HEK293T (cell line): ENCODE measurements around the gene SLC9A2.
A peak's percentile ranks its signal among the peaks of the same experiment; 100 is the strongest.

Experiments used
- CTCF ChIA-PET: fragments of 350-600 bp; formaldehyde crosslinking; extraction: SDS; loops from one replicate; lab custom pipeline; 2021; ENCODE audit warnings: antibody characterized with exemption, inconsistent platforms; lab: Yijun Ruan, JAX
- POLR2A ChIA-PET: fragments of 350-600 bp; formaldehyde crosslinking; extraction: SDS; loops from one replicate; lab custom pipeline; 2020; ENCODE audit warnings: antibody characterized with exemption, inconsistent platforms; lab: Yijun Ruan, JAX
- DNase-seq: peaks from one replicate; pipeline ENCODE4 v3.0.0; 2012; ENCODE audit warnings: mixed read lengths; ENCODE audit errors: extremely low spot score
- ARNT ChIP-seq: fragments of 450-650 bp; IDR thresholded peaks from 2 replicates; pipeline ENCODE4 v1.6.1; 2017; ENCODE audit warnings: mild to moderate bottlenecking
- BHLHE40 ChIP-seq: fragments of 450-650 bp; IDR thresholded peaks from 2 replicates; pipeline ENCODE4 v1.6.1; 2016; ENCODE audit warnings: mild to moderate bottlenecking, moderate library complexity, borderline replicate concordance
- CTBP1 ChIP-seq: fragments of 450-650 bp; IDR thresholded peaks from 2 replicates; pipeline ENCODE4 v1.6.1; 2016; ENCODE audit warnings: borderline replicate concordance
- ELF4 ChIP-seq: fragments of 450-650 bp; IDR thresholded peaks from 2 replicates; pipeline ENCODE4 v1.6.1; 2017; ENCODE audit warnings: antibody characterized with exemption
- FOXA1 ChIP-seq: fragments of 450-650 bp; IDR thresholded peaks from 2 replicates; pipeline ENCODE4 v1.6.1; 2016; ENCODE audit warnings: mild to moderate bottlenecking
- FOXK2 ChIP-seq: fragments of 450-650 bp; IDR thresholded peaks from 2 replicates; pipeline ENCODE4 v1.6.1; 2016; ENCODE audit warnings: mild to moderate bottlenecking
- FOXM1 ChIP-seq: fragments of 450-650 bp; IDR thresholded peaks from 2 replicates; pipeline ENCODE4 v1.6.1; 2017; ENCODE audit warnings: mild to moderate bottlenecking, borderline replicate concordance
- HDGF ChIP-seq: fragments of 450-650 bp; IDR thresholded peaks from 2 replicates; pipeline ENCODE4 v1.6.1; 2017; ENCODE audit warnings: antibody characterized with exemption, borderline replicate concordance
- L3MBTL2 ChIP-seq: fragments of 450-650 bp; conservative IDR thresholded peaks from 2 replicates; pipeline ENCODE4 v1.6.1; 2016; ENCODE audit warnings: mild to moderate bottlenecking
- LEF1 ChIP-seq: fragments of 450-650 bp; IDR thresholded peaks from 2 replicates; pipeline ENCODE4 v1.6.1; 2017; ENCODE audit warnings: mild to moderate bottlenecking, borderline replicate concordance
- NFRKB ChIP-seq: fragments of 450-650 bp; IDR thresholded peaks from 2 replicates; pipeline ENCODE4 v1.6.1; 2016; ENCODE audit warnings: mild to moderate bottlenecking, moderate library complexity
- SP1 ChIP-seq: fragments of 450-650 bp; IDR thresholded peaks from 2 replicates; pipeline ENCODE4 v1.6.1; 2017
- SUZ12 ChIP-seq: fragments of 450-650 bp; IDR thresholded peaks from 2 replicates; pipeline ENCODE4 v1.6.1; 2016; ENCODE audit warnings: mild to moderate bottlenecking
- TARDBP ChIP-seq: fragments of 450-650 bp; IDR thresholded peaks from 2 replicates; pipeline ENCODE4 v1.6.1; 2016
- ZNF384 ChIP-seq: fragments of 450-650 bp; IDR thresholded peaks from 2 replicates; pipeline ENCODE4 v1.6.1; 2016
- TF ChIP-seq, protein P1 (sequence below): fragments of 450-650 bp; IDR thresholded peaks from 2 replicates; pipeline ENCODE4 v1.6.1; 2016

The SLC9A2 gene

DNA sequence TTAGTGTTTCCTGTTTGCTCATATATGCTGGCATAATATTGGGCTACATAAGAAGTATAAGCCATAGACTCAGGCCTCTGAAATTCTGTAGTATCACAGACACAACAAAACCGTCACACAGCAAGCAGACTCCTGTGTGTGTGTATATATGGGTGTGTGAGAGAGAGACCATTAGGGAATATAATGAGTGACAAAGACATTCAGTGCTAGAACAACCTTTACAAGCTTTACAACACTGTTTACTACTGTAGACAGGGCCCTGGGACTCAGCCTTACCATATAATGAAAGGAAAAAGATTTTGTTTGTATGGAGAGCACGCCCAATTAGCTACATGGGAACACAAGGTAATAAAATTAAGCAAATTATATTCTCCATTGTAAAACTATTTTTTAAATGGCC, 77.1 kb downstream of the SLC9A2 start:
- TF ChIP-seq HDGF (no peak), SUZ12 (no peak), L3MBTL2 (no peak), TARDBP (no peak), BHLHE40 (no peak), FOXA1 (no peak), CTBP1 (no peak), NFRKB (no peak), SP1 (no peak), ELF4 (no peak), ARNT (no peak), FOXK2 (no peak), ZNF384 (no peak), FOXM1 (no peak), LEF1 (no peak)
- TF ChIP-seq, protein P1, sequence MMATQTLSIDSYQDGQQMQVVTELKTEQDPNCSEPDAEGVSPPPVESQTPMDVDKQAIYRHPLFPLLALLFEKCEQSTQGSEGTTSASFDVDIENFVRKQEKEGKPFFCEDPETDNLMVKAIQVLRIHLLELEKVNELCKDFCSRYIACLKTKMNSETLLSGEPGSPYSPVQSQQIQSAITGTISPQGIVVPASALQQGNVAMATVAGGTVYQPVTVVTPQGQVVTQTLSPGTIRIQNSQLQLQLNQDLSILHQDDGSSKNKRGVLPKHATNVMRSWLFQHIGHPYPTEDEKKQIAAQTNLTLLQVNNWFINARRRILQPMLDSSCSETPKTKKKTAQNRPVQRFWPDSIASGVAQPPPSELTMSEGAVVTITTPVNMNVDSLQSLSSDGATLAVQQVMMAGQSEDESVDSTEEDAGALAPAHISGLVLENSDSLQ = no peak
- no peak for DNase-seq
- POLR2A ChIA-PET = no interaction called here
- CTCF ChIA-PET = interaction anchor here (0.6 kb wide), 1 partner anchor 1929 kb away, joined by 5 read pairs; no protein-coding TSS in a partner anchor

DNA sequence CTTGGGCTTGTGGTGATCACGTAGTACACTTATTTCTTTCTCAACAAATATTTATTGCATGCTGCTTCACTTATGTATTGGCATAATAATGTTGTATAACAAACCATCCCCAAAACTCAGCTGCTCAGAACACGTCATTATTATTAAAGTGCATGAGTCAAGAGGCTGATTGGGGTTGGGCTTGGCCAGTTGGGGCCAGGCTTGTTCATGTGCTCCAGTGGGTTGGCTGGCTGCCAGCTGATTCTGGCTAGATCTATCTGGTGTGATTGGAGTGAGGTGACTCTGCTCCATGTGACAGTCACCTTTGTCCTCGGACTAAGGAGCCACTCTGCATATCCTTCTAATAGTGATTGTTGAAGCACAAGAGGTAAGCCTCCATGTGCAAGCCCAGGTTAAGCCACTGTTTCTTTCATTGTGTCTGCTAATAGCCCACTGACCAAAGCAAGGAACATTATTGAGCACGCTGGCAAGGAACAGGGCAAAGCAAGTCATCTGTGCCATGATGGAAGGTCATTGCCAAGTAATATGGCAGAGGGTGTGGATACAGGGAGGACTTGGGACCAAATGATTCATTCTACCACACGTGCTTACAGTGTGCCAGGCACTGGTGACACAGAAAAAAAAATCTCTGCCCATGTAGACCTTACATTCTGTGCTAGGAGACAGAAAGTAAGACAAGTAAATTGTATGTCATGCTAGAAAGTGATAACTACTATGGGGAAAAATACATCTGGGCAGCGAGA, 79.2 kb downstream of the SLC9A2 start:
- POLR2A ChIA-PET = no interaction called here
- no peak for TF ChIP-seq FOXM1
- TF ChIP-seq ELF4 = no peak
- TF ChIP-seq TARDBP = no peak
- TF ChIP-seq ZNF384 = no peak
- no peak for TF ChIP-seq CTBP1
- TF ChIP-seq NFRKB = no peak
- TF ChIP-seq SP1 = no peak
- TF ChIP-seq SUZ12 = no peak
- no peak for TF ChIP-seq BHLHE40
- no peak for TF ChIP-seq L3MBTL2
- TF ChIP-seq LEF1 = no peak
- TF ChIP-seq FOXK2 = no peak
- TF ChIP-seq, protein P1 = no peak
- TF ChIP-seq HDGF = no peak
- no peak for TF ChIP-seq FOXA1
- no peak for TF ChIP-seq ARNT
- no peak for DNase-seq
- CTCF ChIA-PET = no interaction called here

DNA sequence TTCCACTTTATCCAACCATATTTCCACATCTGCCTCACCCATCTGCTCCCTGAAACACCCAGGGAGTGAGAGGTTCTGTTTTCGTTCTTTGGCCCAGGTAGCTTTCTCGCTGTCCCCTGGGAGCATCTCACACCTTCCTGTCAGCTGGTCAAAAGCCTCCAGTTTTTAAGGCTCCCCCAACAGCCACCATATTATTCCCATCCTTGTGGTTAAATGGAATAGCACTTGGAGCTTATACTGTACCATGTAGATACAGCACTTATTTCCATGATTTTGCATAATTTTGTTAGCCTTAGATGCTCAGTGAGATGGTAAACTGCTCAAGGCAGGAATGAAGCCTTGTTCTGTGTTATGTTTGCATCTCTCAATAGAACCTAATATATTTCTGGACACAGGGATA, 84.0 kb downstream of the SLC9A2 start:
- ChIA-PET CTCF (interaction anchor here (0.6 to 1.9 kb wide), 6 partner anchors 9 to 260 kb away, joined by 3 to 10 read pairs (median 3); partner anchors contain the start of gene SLC9A4), POLR2A (interaction anchor here (1.4 kb wide), 1 partner anchor 33 kb away, joined by 3 read pairs; a partner anchor contains a TSS)
- TF ChIP-seq NFRKB (no peak), L3MBTL2 (no peak), ARNT (no peak), SUZ12 (no peak), FOXK2 (no peak), ZNF384 (no peak), TARDBP (no peak), HDGF (no peak), SP1 (no peak), LEF1 (no peak), FOXA1 (no peak), BHLHE40 (no peak), FOXM1 (no peak)
- TF ChIP-seq, protein P1 = no peak
- DNase-seq = no peak

DNA sequence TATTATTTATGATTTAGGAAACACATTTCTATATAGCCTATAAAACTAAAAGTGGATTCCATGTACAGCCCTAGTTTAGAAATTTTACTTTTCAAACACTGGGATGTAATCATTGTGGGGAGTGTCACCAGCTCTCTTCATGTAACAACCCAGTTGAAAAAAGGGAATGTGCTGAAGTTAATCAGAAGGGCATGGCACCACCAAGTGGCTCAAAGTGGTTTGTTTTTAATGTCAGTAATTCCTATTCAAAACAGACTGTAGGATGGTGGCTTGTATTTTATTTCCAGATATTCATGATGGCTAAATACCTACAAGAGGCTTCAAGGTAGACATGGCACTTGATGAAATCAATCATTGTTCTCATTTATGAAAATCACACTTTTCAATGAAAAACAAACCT, 84.4 kb downstream of the SLC9A2 start:
- peak; percentile 28 for DNase-seq
- no peak for TF ChIP-seq SUZ12
- ChIA-PET CTCF (interaction anchor here (0.6 to 1.9 kb wide), 5 partner anchors 31 to 261 kb away, joined by 3 to 10 read pairs (median 3); partner anchors contain the start of gene SLC9A4), POLR2A (interaction anchor here (1.4 kb wide), 1 partner anchor 33 kb away, joined by 3 read pairs; a partner anchor contains a TSS)

DNA sequence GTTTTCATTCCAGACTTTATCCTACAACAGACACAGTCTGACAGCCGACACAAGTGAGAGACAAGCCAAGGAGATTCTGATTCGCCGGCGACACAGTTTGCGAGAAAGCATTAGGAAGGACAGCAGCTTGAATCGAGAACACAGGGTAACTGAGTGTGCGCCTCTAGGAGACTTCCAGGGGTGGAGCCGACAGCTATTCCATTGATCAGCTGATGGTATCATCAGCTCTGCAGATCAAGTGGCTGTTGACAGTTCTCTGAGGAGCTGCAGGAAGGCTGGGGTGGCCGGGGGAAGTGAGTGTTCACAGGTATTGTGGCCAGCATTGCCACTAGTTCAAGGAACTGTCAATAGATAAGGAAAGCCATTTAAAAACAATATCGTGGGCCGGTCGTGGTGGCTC, 85.2 kb downstream of the SLC9A2 start:
- POLR2A ChIA-PET = no interaction called here
- no peak for DNase-seq
- TF ChIP-seq HDGF (no peak), FOXK2 (no peak), LEF1 (no peak), CTBP1 (no peak)
- TF ChIP-seq, protein P1 = no peak
- CTCF ChIA-PET = interaction anchor here (0.6 kb wide), 1 partner anchor 24 kb away, joined by 5 read pairs; no protein-coding TSS in a partner anchor
